ENCODE results near the gene EDIL3.

- no peak for TF ChIP-seq POLR2A (IDR thresholded peaks at IDR 0.05)
- TF ChIP-seq CTCF (IDR thresholded peaks at IDR 0.05): no peak
These were observed 96.7 kb downstream of the EDIL3 start for GRCh38 chr5:84287951-84288350.
